ENCODE measurements around the gene CUL2.
A peak's percentile ranks its signal among the peaks of the same experiment; 100 is the strongest.
"Not testable (repeated sequence)": the region's sequence is repeated elsewhere in the genome, so short reads cannot be mapped to it uniquely, and the experiment has no call there.

Gene CUL2

GRCh38 chr10:34979938-34980337, 110.2 kb downstream of the CUL2 start:
- H3K4me3 ChIP-seq (ENCODE audit: control insufficient read depth, low read depth, low read length) = no peak overlapping the region
- no peak for TF ChIP-seq CTCF (conservative IDR thresholded peaks at IDR 0.05; ENCODE audit: control insufficient read depth, insufficient read depth, low read depth, low read length)
- no peak for DNase-seq (ENCODE audit: low read depth)

DNA sequence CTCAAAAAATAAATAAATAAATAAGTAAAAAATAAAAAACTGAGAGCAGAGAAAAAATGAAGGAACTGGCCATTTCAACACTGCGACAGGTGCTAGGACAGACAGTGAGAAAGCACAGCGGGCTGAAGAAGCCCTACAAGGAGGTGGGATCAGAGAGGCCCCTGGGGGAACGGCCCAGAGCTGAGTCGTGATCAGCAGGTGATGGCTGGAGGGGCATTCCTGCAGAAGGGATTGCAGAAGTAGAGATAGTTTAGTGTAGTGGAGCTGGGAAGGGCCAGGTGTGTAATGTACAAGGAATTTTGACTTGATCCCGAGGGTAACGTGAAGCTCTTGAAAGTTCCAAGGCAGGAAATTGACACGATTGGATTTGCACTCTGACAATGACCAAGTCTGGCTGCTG, 112.1 kb downstream of the CUL2 start:
- TF ChIP-seq CTCF (conservative IDR thresholded peaks at IDR 0.05; ENCODE audit: control insufficient read depth, insufficient read depth, low read depth, low read length) = no peak
- DNase-seq (ENCODE audit: low read depth) = no peak
- H3K4me3 ChIP-seq (ENCODE audit: control insufficient read depth, low read depth, low read length) = no peak overlapping the region

GRCh38 chr10:34976380-34976910, 113.7 kb downstream of the CUL2 start:
- not testable (repeated sequence) for H3K4me3 ChIP-seq (ENCODE audit: control insufficient read depth, low read depth, low read length); DNase-seq (ENCODE audit: low read depth)

GRCh38 chr10:34974364-34975065, 115.6 kb downstream of the CUL2 start:
- DNase-seq (ENCODE audit: low read depth); H3K4me3 ChIP-seq (ENCODE audit: control insufficient read depth, low read depth, low read length): not testable (repeated sequence)

DNA sequence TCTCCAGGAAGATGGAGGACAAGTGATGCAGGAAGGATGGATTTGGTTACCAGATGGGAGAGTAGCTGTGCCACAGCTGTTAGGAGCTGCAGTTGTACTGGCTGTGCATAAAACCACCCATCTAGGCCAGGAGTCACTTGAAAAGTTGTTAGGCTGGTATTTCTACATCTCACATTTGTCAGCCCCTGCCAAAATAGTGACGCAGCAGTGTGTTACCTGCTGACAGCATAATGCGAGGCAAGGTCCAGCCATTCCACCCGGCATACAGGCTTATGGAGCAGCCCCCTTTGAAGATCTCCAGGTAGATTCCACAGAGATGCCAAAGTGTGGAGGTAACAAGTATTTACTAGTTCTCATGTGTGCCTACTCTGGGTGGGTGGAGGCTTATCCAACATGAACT, 116.4 kb downstream of the CUL2 start:
- DNase-seq (ENCODE audit: low read depth); H3K4me3 ChIP-seq (ENCODE audit: control insufficient read depth, low read depth, low read length): not testable (repeated sequence)

- not testable (repeated sequence) for H3K4me3 ChIP-seq (ENCODE audit: control insufficient read depth, low read depth, low read length); DNase-seq (ENCODE audit: low read depth)
Measured at GRCh38 chr10:34973121-34973520, 117.0 kb downstream of the CUL2 start.

- not testable (repeated sequence) for H3K4me3 ChIP-seq (ENCODE audit: control insufficient read depth, low read depth, low read length); DNase-seq (ENCODE audit: low read depth)
Measured at GRCh38 chr10:34972591-34972990, 117.5 kb downstream of the CUL2 start.

- DNase-seq (ENCODE audit: low read depth); H3K4me3 ChIP-seq (ENCODE audit: control insufficient read depth, low read depth, low read length): not testable (repeated sequence)
Measured at GRCh38 chr10:34971606-34972334, 118.4 kb downstream of the CUL2 start.

DNA sequence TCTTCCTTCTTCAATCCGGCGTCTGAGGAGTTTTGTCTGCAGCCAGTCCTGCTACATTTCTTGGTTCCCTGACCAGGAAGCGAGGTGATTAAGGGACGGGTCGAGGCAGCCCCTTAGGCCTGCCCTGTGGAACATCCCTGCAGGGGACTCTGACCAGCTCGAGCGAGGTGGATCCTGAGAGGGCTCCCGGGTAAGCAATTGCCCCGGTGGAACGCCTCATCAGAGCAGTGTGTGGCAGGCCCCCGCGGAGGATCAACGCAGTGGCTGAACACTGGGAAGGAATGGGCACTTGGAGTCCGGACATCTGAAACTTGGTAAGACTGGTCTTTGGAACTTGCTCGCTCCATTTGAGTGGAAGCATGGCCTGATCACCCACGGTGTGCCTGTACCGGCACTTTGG, 121.0 kb downstream of the CUL2 start:
- no peak overlapping the region for H3K4me3 ChIP-seq (ENCODE audit: control insufficient read depth, low read depth, low read length)
- no peak for DNase-seq (ENCODE audit: low read depth)
- TF ChIP-seq CTCF (conservative IDR thresholded peaks at IDR 0.05; ENCODE audit: control insufficient read depth, insufficient read depth, low read depth, low read length) = no peak

- no peak for TF ChIP-seq CTCF (conservative IDR thresholded peaks at IDR 0.05; ENCODE audit: control insufficient read depth, insufficient read depth, low read depth, low read length)
- no peak overlapping the region for H3K4me3 ChIP-seq (ENCODE audit: control insufficient read depth, low read depth, low read length)
- DNase-seq (ENCODE audit: low read depth) = peak; percentile 53
Measured at GRCh38 chr10:34967335-34967880, 122.7 kb downstream of the CUL2 start.

Measured in fibroblast of mammary gland (primary cell).